Bronchial epithelial cell (primary cell): Measurements from ENCODE around the gene CADM2. TPM values are rescaled to one million over a fixed set of nuclear protein-coding genes. Genes with fewer than 3 reads are reported as not detected.
"Not testable (repeated sequence)": the region's sequence is repeated elsewhere in the genome, so short reads cannot be mapped to it uniquely, and the experiment has no call there.

Experiments
- DNase-seq: peaks from one replicate; pipeline ENCODE4 v3.0.0-alpha.2; 2010; ENCODE audit warnings: low read depth
- FAIRE-seq: peaks from 2 replicates; lab custom pipeline; 2011; peaks lifted over from hg19 to GRCh38; lab: Jason Lieb, UNC
- H3K27me3 ChIP-seq: 2 replicates; pipeline ENCODE4 v1.5.1; 2011; ENCODE audit warnings: low read length; ENCODE audit not compliant: control insufficient read depth, insufficient read depth
- H3K36me3 ChIP-seq: 2 replicates; pipeline ENCODE4 v1.5.1; 2011; ENCODE audit warnings: low read length; ENCODE audit not compliant: control insufficient read depth, insufficient read depth
- H3K4me3 ChIP-seq: 2 replicates; pipeline ENCODE4 v1.5.1; 2011; ENCODE audit warnings: mild to moderate bottlenecking, low read depth, low read length, control low read depth
- CTCF ChIP-seq: IDR thresholded peaks from 2 replicates; pipeline ENCODE4 v1.5.1; 2011; ENCODE audit warnings: mild to moderate bottlenecking, moderate library complexity, low read length, control low read depth, inconsistent platforms; ENCODE audit not compliant: insufficient read depth, severe bottlenecking
- total RNA-seq: library from RNA; depleted of rRNA; stranded (reverse); fragments of >200 nt; gene quantifications from 2 replicates; pipeline ENCODE4 v1.2.1, GENCODE V29; 2014

Gene CADM2
- total RNA-seq, 1 donor from 2014 or later: under 0.01 TPM

- no peak for FAIRE-seq
- Histone ChIP-seq H3K36me3 (no peaks in the 10 kb centered on the region), H3K4me3 (no peak overlapping the region), H3K27me3 (no peaks in the 10 kb centered on the region)
- no peak for TF ChIP-seq CTCF
- no peak for DNase-seq
Observed at GRCh38 chr3:85483986-85484385, 525.2 kb downstream of the CADM2 start.

DNA sequence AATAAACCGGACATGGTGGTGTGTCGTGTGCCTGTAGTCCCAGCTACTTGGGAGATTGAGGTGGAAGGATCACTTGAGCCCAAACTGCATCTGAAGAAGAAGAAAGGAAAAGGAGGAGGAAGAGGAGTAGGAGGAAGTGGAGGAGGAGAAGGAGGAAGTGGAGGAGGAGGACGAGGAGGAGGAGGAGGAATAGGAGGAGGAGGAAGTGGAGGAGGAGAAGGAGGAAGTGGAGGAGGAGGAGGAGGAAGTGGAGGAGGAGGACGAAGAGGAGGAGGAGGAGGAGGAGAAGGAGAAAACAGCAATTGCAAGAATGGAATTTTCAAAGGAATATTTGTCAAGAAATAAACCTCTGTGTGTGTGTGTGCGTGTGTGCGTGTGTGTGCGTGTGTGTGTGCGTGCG, 528.6 kb downstream of the CADM2 start:
- no peak for DNase-seq
- no peak for TF ChIP-seq CTCF
- Histone ChIP-seq H3K27me3 (no peaks in the 10 kb centered on the region), H3K4me3 (no peak overlapping the region), H3K36me3 (no peaks in the 10 kb centered on the region)
- no peak for FAIRE-seq

GRCh38 chr3:85495602-85496001, 536.8 kb downstream of the CADM2 start:
- no peak for TF ChIP-seq CTCF
- no peak for DNase-seq
- H3K4me3 ChIP-seq: no peak overlapping the region
- FAIRE-seq: no peak
- no peaks in the 10 kb centered on the region for H3K36me3 ChIP-seq
- no peaks in the 10 kb centered on the region for H3K27me3 ChIP-seq

- no peaks in the 10 kb centered on the region for H3K36me3 ChIP-seq
- no peak overlapping the region for H3K4me3 ChIP-seq
- no peak for FAIRE-seq
- no peak for TF ChIP-seq CTCF
- no peak for DNase-seq
- no peaks in the 10 kb centered on the region for H3K27me3 ChIP-seq
Observed at GRCh38 chr3:85498177-85498576, 539.4 kb downstream of the CADM2 start.

- no peak overlapping the region for H3K4me3 ChIP-seq
- no peak for TF ChIP-seq CTCF
- no peak for DNase-seq
- no peak for FAIRE-seq
- no peaks in the 10 kb centered on the region for H3K36me3 ChIP-seq
- no peaks in the 10 kb centered on the region for H3K27me3 ChIP-seq
Observed at GRCh38 chr3:85502148-85502875, 543.5 kb downstream of the CADM2 start.

GRCh38 chr3:85504129-85504784, 545.5 kb downstream of the CADM2 start:
- H3K36me3 ChIP-seq, FAIRE-seq, H3K4me3 ChIP-seq, H3K27me3 ChIP-seq, DNase-seq: not testable (repeated sequence)

DNA sequence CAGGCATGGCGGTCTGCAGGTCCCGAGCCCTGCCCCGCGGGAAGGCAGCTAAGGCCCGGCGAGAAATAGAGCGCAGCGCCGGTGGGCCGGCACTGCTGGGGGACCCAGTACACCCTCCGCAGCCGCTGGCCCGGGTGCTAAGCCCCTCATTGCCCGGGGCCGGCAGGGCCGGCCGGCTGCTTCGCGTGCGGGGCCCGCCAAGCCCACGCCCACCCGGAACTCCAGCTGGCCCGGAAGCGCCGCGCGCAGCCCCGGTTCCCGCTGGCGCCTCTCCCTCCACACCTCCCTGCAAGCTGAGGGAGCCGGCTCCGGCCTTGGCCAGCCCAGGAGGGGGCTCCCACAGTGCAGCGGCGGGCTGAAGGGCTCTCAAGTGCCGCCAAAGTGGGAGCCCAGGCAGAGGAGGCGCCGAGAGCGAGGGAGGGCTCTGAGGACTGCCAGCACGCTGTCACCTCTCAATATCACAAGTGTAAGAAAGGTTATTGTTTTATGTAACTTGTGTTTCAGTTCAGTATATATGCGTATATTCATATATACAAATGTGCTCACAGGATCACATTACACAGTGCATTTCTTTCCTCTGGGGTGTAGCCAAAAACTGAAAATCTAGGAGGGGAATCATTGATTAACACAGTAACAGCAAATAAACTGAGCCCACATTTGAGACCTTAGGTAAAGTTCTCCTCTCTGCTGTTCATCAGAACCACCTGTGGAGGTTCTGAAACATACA, 546.2 kb downstream of the CADM2 start:
- H3K36me3 ChIP-seq, H3K27me3 ChIP-seq, DNase-seq, FAIRE-seq, H3K4me3 ChIP-seq: not testable (repeated sequence)

GRCh38 chr3:85507052-85507451, 548.3 kb downstream of the CADM2 start:
- not testable (repeated sequence) for DNase-seq, FAIRE-seq, H3K27me3 ChIP-seq, H3K4me3 ChIP-seq, H3K36me3 ChIP-seq
